Heart right ventricle (tissue), 16 donors: ENCODE results near the gene HLTF. TPM values are rescaled to one million over a fixed set of nuclear protein-coding genes. Genes with fewer than 3 reads are reported as not detected.
A peak's percentile ranks its signal among the peaks of the same experiment; 100 is the strongest.

Experiments used
- ATAC-seq, 8 donors: fragments of 200-7000 bp; cut with Tn5 transposase; one replicate each; pipeline ENCODE4 v1.9.1; 2020; ENCODE audit warnings: mild to moderate bottlenecking in 8 of 8, moderate library complexity in 8 of 8, moderate number of reproducible peaks in 1 of 8
- DNase-seq, 2 donors: peaks; one replicate each; pipeline ENCODE4 v3.0.0-alpha.2; 2020
- H3K27ac ChIP-seq, 10 donors: fragments of 200-600 bp; sonication (generic) in 2 of 10; one replicate each; pipeline versions ENCODE4 v1.5.0 to v1.8.0; 2020 to 2022; ENCODE audit warnings: mild to moderate bottlenecking in 3 of 10
- H3K27me3 ChIP-seq, 7 donors: fragments of 200-600 bp; one replicate each; pipeline ENCODE4 v1.8.0; 2021 to 2022; ENCODE audit warnings: mild to moderate bottlenecking in 2 of 7
- H3K36me3 ChIP-seq, 9 donors: fragments of 200-600 bp; sonication (generic) in 1 of 9; one replicate each; pipeline versions ENCODE4 v1.5.0 to v1.8.0; 2020 to 2022; ENCODE audit warnings: mild to moderate bottlenecking in 2 of 9
- H3K4me1 ChIP-seq, 9 donors: fragments of 200-600 bp; sonication (generic) in 1 of 9; one replicate each; pipeline versions ENCODE4 v1.5.0 to v1.8.0; 2020 to 2022; ENCODE audit warnings: mild to moderate bottlenecking in 4 of 9
- H3K4me3 ChIP-seq, 10 donors: fragments of 200-600 bp; sonication (generic) in 2 of 10; one replicate each; pipeline versions ENCODE4 v1.5.0 to v1.8.0; 2020 to 2022; ENCODE audit warnings: mild to moderate bottlenecking in 7 of 10, moderate library complexity in 2 of 10
- H3K9me3 ChIP-seq, 11 donors: fragments of 200-600 bp in 10 of 11; sonication (generic) in 2 of 11; one replicate each; pipeline versions ENCODE4 v1.5.0 to v1.8.0; 2013 to 2022; ENCODE audit warnings: mild to moderate bottlenecking in 2 of 11, control low read depth in 1 of 11, moderate library complexity in 1 of 11
- WGBS, 2 donors: extraction: QIAGEN DNeasy Blood & Tissue Kit; methylation state at CpG; one replicate each; pipeline ENCODE4 v1.1.7; 2013; ENCODE audit warnings: inconsistent platforms in 1 of 2; 5-methylcytosine and 5-hydroxymethylcytosine counted together
- intact Hi-C, 10 donors: fragments of 100-400 bp; cut with DNase I; formaldehyde crosslinking; loops; one replicate each; pipeline versions ENCODE4 v1.11.1 to v1.14.2; 2022
- polyA plus RNA-seq, 2 donors: library from polyadenylated mRNA; stranded (reverse); fragments of 200-250 nt; gene quantifications; one replicate each; pipeline ENCODE4 v1.2.3, GENCODE V29; 2013
- total RNA-seq, 10 donors: library from RNA; stranded (reverse); fragmentation: NEBNext Ultra II Directional in 3 of 10; extraction: Animal tissue kit (Norgen Biotek cat#: 25700) in 3 of 10; gene quantifications; one replicate each; pipeline versions ENCODE4 v1.2.1 to v1.2.4, GENCODE V29; 2021 to 2023
- TF ChIP-seq, protein P1 (sequence below), 9 donors: fragments of 200-600 bp; sonication (generic) in 2 of 9; IDR thresholded peaks; one replicate each; pipeline versions ENCODE4 v1.5.0 to v1.8.0; 2021 to 2022; ENCODE audit warnings: antibody characterized with exemption in 9 of 9, mild to moderate bottlenecking in 5 of 9, moderate library complexity in 1 of 9
- donor health status: Arrhythmogenic right ventricular cardiomyopathy.
- donor health status: ischemic (EF 13 %, LVEDD 7.1; RV severe dilation, severe dysfunction).
- donor health status: healthy with polysubstance abuse.
- donor health status: DM: no; HTN: yes; CAD: no.
- donor health status: DM: no; HTN: no; CAD: no.
- donor health status: ischemic (EF 25% LVEDD 6.9; RV normal size, moderate dysfunction).
- donor health status: ischemic (EF 25% LVEDD 5.7; RV mildly dilated, moderate dysfunction).
- donor health status: healthy.
- donor health status: DM: yes; HTN: yes; CAD: no.
- donor health status: Ischemic cardiomyopathy.
- donor health status: ischemic (EF 35%, LVEDD 5.7; RV mildly dilated, moderate dysfunction).
- donor health status: nonischemic (EF 11% LVEDD 7.7; RV severe dilation, severe dysfunction).
- donor health status: DM: yes; HTN: yes; CAD: no.
- donor health status: PGD.
- donor health status: ischemic (EF 29% LVEDD 5.4; RV normal size, mild dysfunction).
- donor health status: nonischemic (EF 23%, LVEDD 6.1; RV moderate dilation, normal function).

Gene HLTF
- total and polyA plus RNA-seq, 12 donors: 4.5 to 38.6 (median 26.0) TPM

- Histone ChIP-seq H3K27ac (no peak overlapping the region), H3K4me1 (peaks cover 0 to 54% (median 31%) of the 10 kb centered on the region in 9 donors)
- 87 to 92% methylated on average over 7 of the region's 7 CpGs for WGBS, 2 donors
These were observed 78.6 kb downstream of the HLTF start for GRCh38 chr3:149007567-149008257.

GRCh38 chr3:149005416-149005815 lies 80.9 kb downstream of the HLTF start:
- no peaks in the 10 kb centered on the region for H3K9me3 ChIP-seq
- ATAC-seq (no peak), DNase-seq (no peak)
- H3K27me3 ChIP-seq: no peaks in the 10 kb centered on the region
- TF ChIP-seq, protein P1, sequence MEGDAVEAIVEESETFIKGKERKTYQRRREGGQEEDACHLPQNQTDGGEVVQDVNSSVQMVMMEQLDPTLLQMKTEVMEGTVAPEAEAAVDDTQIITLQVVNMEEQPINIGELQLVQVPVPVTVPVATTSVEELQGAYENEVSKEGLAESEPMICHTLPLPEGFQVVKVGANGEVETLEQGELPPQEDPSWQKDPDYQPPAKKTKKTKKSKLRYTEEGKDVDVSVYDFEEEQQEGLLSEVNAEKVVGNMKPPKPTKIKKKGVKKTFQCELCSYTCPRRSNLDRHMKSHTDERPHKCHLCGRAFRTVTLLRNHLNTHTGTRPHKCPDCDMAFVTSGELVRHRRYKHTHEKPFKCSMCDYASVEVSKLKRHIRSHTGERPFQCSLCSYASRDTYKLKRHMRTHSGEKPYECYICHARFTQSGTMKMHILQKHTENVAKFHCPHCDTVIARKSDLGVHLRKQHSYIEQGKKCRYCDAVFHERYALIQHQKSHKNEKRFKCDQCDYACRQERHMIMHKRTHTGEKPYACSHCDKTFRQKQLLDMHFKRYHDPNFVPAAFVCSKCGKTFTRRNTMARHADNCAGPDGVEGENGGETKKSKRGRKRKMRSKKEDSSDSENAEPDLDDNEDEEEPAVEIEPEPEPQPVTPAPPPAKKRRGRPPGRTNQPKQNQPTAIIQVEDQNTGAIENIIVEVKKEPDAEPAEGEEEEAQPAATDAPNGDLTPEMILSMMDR (IDR thresholded peaks at IDR 0.05): no peak
- WGBS, 2 donors: 67 to 77% methylated on average over 1 of the region's 1 CpG
- intact Hi-C loops: no loop called here
- H3K27ac ChIP-seq: peak overlapping the region in 1 of 10 donors; percentile 44
- H3K4me3 ChIP-seq: no peak overlapping the region
- peaks cover 0 to 95% (median 33%) of the 10 kb centered on the region in 9 donors for H3K36me3 ChIP-seq
- H3K4me1 ChIP-seq: peaks cover 0 to 41% (median 15%) of the 10 kb centered on the region in 9 donors

More at GRCh38 chr3:149007567-149008257, 78.6 kb downstream of the HLTF start:
- peaks cover 0 to 98% (median 37%) of the 10 kb centered on the region in 9 donors for H3K36me3 ChIP-seq
- intact Hi-C loops: no loop called here
- no peaks in the 10 kb centered on the region for H3K27me3 ChIP-seq
- DNase-seq: no peak
- H3K4me3 ChIP-seq: no peak overlapping the region
- H3K9me3 ChIP-seq: no peaks in the 10 kb centered on the region
- TF ChIP-seq, protein P1 (IDR thresholded peaks at IDR 0.05): no peak
- no peak for ATAC-seq

- DNase-seq (no peak), ATAC-seq (peak in 6 of 8 donors; percentile 28 to 90 (median 54))
- 35 to 39% methylated on average over 4 of the region's 4 CpGs for WGBS, 2 donors
- no peaks in the 10 kb centered on the region for H3K9me3 ChIP-seq
- H3K27me3 ChIP-seq: no peaks in the 10 kb centered on the region
- TF ChIP-seq, protein P1 (IDR thresholded peaks at IDR 0.05): no peak
- intact Hi-C loops: no loop called here
- peak overlapping the region in 7 of 10 donors; percentile 11 to 44 (median 36) for H3K27ac ChIP-seq
- no peak overlapping the region for H3K4me3 ChIP-seq
- H3K4me1 ChIP-seq: peaks cover 0 to 41% (median 15%) of the 10 kb centered on the region in 9 donors
- H3K36me3 ChIP-seq: peaks cover 0 to 95% (median 27%) of the 10 kb centered on the region in 9 donors
These were observed 81.7 kb downstream of the HLTF start for GRCh38 chr3:149004622-149005021.

DNA sequence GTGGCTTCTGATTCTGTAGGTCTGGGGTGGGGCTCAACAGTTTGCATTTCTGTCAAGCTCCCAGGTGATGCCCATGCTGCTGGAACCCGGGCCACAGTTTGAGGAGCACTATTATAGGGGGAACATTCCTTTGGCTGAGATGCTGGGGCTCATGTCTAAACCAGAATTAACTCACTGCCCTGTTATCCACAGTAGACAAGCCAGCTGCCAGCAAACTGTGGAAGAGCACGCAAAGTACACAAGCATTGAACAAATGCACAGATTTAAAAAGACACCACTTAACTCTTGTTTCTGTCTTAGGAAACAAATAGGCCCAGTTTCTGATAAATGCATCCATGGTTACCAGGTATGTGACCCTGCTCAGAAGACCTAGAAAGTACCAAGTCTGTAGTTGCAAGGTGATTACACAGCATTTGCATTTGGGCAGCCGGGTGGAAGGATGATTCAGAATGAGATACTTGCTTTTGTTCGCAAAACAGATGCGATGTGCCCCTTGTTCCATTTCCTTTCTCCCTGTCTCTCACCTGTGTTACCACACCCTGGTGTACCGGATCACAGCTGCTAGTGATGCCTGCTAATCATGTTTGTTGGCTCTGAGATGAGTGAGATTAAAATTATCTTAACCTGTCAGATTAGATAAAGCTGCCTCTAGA lies 82.6 kb downstream of the HLTF start:
- ATAC-seq (peak in 1 of 8 donors; percentile 65), DNase-seq (no peak)
- peaks cover 0 to 93% (median 21%) of the 10 kb centered on the region in 9 donors for H3K36me3 ChIP-seq
- no peaks in the 10 kb centered on the region for H3K27me3 ChIP-seq
- no peak overlapping the region for H3K4me3 ChIP-seq
- intact Hi-C loops: no loop called here
- no peaks in the 10 kb centered on the region for H3K9me3 ChIP-seq
- TF ChIP-seq, protein P1 (IDR thresholded peaks at IDR 0.05): no peak
- peak overlapping the region in 3 of 10 donors; percentile 11 to 44 (median 17) for H3K27ac ChIP-seq
- peaks cover 0 to 48% (median 19%) of the 10 kb centered on the region in 9 donors for H3K4me1 ChIP-seq
- WGBS, 2 donors: 74 to 78% methylated on average over 6 of the region's 6 CpGs
